HL-60 (cell line): ENCODE data around the gene MXD4.
A peak's percentile ranks its signal among the peaks of the same experiment; 100 is the strongest.

ENCODE experiments used
- DNase-seq, 2 experiments: peaks; one replicate each; pipeline ENCODE4 v3.0.0-alpha.2; 2010 to 2020; ENCODE audit warnings: low read depth in 1 of 2, low spot score in 1 of 2
- H3K27ac ChIP-seq: fragments of 250-450 bp; sonication (Bioruptor Pico); replicated peaks from 2 replicates; pipeline ENCODE4 v1.5.1; 2020; ENCODE audit warnings: mild to moderate bottlenecking, moderate library complexity
- H3K27me3 ChIP-seq: fragments of 250-450 bp; sonication (Bioruptor Pico); 2 replicates; pipeline ENCODE4 v1.5.1; 2021; ENCODE audit warnings: mild to moderate bottlenecking, moderate library complexity; ENCODE audit not compliant: insufficient read depth, poor library complexity, severe bottlenecking
- H3K4me3 ChIP-seq: replicated peaks from 2 replicates; pipeline ENCODE4 v1.5.1; 2011; ENCODE audit warnings: mild to moderate bottlenecking, control low read depth, low read length; ENCODE audit not compliant: insufficient read depth
- CTCF ChIP-seq: IDR thresholded peaks from one replicate; pipeline ENCODE4 v1.5.1; 2011; ENCODE audit warnings: low read length, control low read depth, inconsistent platforms; ENCODE audit not compliant: insufficient read depth
- GABPA ChIP-seq: IDR thresholded peaks from 2 replicates; pipeline ENCODE4 v1.6.1; 2012; ENCODE audit warnings: low read depth
- POLR2AphosphoS5 ChIP-seq: IDR thresholded peaks from 2 replicates; pipeline ENCODE4 v1.6.1; 2012; ENCODE audit warnings: low read depth
- REST ChIP-seq: IDR thresholded peaks from 2 replicates; pipeline ENCODE4 v1.6.1; 2012; ENCODE audit warnings: low read depth; ENCODE audit not compliant: insufficient replicate concordance
- SPI1 ChIP-seq: IDR thresholded peaks from 2 replicates; pipeline ENCODE4 v1.6.1; 2012; ENCODE audit warnings: low read depth, mild to moderate bottlenecking, borderline replicate concordance

MXD4 gene

GRCh38 chr4:2220016-2220630, 41.8 kb downstream of the MXD4 start:
- TF ChIP-seq CTCF: peak; percentile 92
- TF ChIP-seq GABPA: no peak
- no peak for TF ChIP-seq REST
- no peak overlapping the region for H3K27ac ChIP-seq

GRCh38 chr4:2219233-2219760, 42.6 kb downstream of the MXD4 start:
- Histone ChIP-seq H3K4me3 (no peak overlapping the region), H3K27ac (no peak overlapping the region), H3K27me3 (no peaks in the 10 kb centered on the region)
- TF ChIP-seq POLR2AphosphoS5 (no peak), CTCF (no peak), SPI1 (no peak), REST (no peak), GABPA (no peak)
- no peak for DNase-seq

More at GRCh38 chr4:2220016-2220630, 41.8 kb downstream of the MXD4 start:
- H3K27me3 ChIP-seq: no peaks in the 10 kb centered on the region
- no peak overlapping the region for H3K4me3 ChIP-seq
- peak in 1 of 2 experiments; percentile 75 for DNase-seq

GRCh38 chr4:2218436-2218835, 43.5 kb downstream of the MXD4 start:
- Histone ChIP-seq H3K4me3 (no peak overlapping the region), H3K27me3 (no peaks in the 10 kb centered on the region), H3K27ac (no peak overlapping the region)
- TF ChIP-seq POLR2AphosphoS5 (no peak), REST (no peak), GABPA (no peak), SPI1 (no peak), CTCF (no peak)
- no peak for DNase-seq
